Skin of body (tissue), 2 donors: ENCODE measurements around the gene ETV3L. TPM values are rescaled to one million over a fixed set of nuclear protein-coding genes. Genes with fewer than 3 reads are reported as not detected.
"Not testable (repeated sequence)": the region's sequence is repeated elsewhere in the genome, so short reads cannot be mapped to it uniquely, and the experiment has no call there.

Source experiments
- DNase-seq: peaks from one replicate; lab custom pipeline; 2025; lab: John Stamatoyannopoulos, UW
- total RNA-seq: library from RNA; depleted of rRNA; stranded (reverse); fragments of >200 nt; gene quantifications from one replicate; pipeline ENCODE4 v1.2.3, GENCODE V29; 2014

ETV3L gene
- total RNA-seq, 1 donor from 2014 or later, result not detected

GRCh38 chr1:157105298-157105987, 5.8 kb upstream of the ETV3L start:
- DNase-seq, result no peak

GRCh38 chr1:157104598-157105293, 5.1 kb upstream of the ETV3L start:
- DNase-seq, result no peak

GRCh38 chr1:157103268-157103667, 3.7 kb upstream of the ETV3L start:
- no peak for DNase-seq

GRCh38 chr1:157101149-157101548, 1.5 kb upstream of the ETV3L start:
- DNase-seq, result no peak

GRCh38 chr1:157098987-157099632, 498 bp downstream of the ETV3L start:
- DNase-seq, result not testable (repeated sequence)

GRCh38 chr1:157098519-157098918, 1.1 kb downstream of the ETV3L start:
- no peak for DNase-seq

- DNase-seq, result no peak
Measured at GRCh38 chr1:157097692-157098091, 1.9 kb downstream of the ETV3L start.

GRCh38 chr1:157096881-157097280, 2.7 kb downstream of the ETV3L start:
- no peak for DNase-seq

GRCh38 chr1:157095551-157095950, 4.1 kb downstream of the ETV3L start:
- DNase-seq, result no peak

- DNase-seq, result no peak
Measured at GRCh38 chr1:157095091-157095490, 4.5 kb downstream of the ETV3L start.

- DNase-seq, result no peak
Measured at GRCh38 chr1:157092831-157093230, 6.8 kb downstream of the ETV3L start.

- DNase-seq, result no peak
Measured at GRCh38 chr1:157091668-157092273, 7.8 kb downstream of the ETV3L start.

- no peak for DNase-seq
Measured at GRCh38 chr1:157091186-157091585, 8.4 kb downstream of the ETV3L start.

GRCh38 chr1:157090771-157091170, 8.8 kb downstream of the ETV3L start:
- DNase-seq, result no peak

- DNase-seq, result peak; percentile 94
Measured at GRCh38 chr1:157090196-157090647, 9.4 kb downstream of the ETV3L start.

GRCh38 chr1:157089789-157090188, 9.8 kb downstream of the ETV3L start:
- DNase-seq, result no peak

- no peak for DNase-seq
Measured at GRCh38 chr1:157088607-157089006, 11.0 kb downstream of the ETV3L start.

- no peak for DNase-seq
Measured at GRCh38 chr1:157087030-157087429, 12.6 kb downstream of the ETV3L start.

GRCh38 chr1:157086299-157086698, 13.3 kb downstream of the ETV3L start:
- no peak for DNase-seq

- no peak for DNase-seq
Measured at GRCh38 chr1:157085421-157085820, 14.2 kb downstream of the ETV3L start.

- DNase-seq, result no peak
Measured at GRCh38 chr1:157084720-157085119, 14.9 kb downstream of the ETV3L start.

- no peak for DNase-seq
Measured at GRCh38 chr1:157081707-157082106, 17.9 kb downstream of the ETV3L start.
